ENCODE data around the gene NPR1. TPM values are rescaled to one million over a fixed set of nuclear protein-coding genes. Genes with fewer than 3 reads are reported as not detected.
A peak's percentile ranks its signal among the peaks of the same experiment; 100 is the strongest.

NPR1 gene
- total and polyA plus RNA-seq, 2 of the 13 experiments (the other 11 are each of a cell fraction or from before 2014, with no cell fraction given): not detected

DNA sequence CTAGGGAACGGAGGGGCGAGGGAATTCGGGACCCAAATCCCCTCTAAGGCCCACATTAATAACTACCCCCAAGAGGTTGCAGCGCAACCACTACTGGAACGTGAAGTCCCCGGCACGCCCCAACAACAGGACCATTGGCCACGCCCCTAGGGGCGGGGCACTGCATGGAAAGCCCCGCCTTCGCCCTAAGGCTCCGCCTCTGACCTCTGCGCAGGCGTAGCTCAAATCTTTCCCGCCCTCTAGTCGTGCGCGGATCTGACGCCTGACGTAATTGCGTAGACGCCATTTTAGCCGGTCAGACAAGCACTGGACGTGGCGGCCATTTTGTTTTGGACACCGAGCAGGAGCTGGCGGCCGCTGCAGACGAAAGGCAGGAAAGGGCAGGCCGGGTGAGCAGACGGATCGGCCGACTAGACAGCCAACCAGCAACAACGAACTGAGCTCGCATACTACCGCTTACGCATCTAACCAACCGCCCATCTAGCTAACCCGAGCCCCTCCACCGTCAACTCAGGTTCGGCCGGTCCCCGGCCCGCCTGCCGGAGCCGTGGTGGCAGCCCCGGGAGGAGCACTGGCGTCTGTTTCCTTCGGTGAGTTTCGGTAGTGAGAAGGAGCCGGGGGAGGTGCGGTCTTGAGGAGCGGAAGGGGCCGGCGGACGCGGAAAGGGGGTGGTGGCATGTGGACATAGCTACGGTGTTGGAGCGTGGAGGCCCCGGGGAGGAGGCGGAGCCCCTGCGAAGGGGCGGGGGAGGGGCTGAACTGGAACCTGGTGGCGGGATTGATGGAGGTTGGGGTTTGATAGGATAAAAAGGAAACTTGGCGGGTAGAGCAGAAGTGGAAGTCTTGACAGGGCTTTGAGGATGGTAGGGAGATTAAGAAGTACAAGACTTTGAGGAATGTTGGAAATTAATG is 44.5 kb upstream of the NPR1 start, which contains the start of gene CHTOP (continued):
- TF ChIP-seq, protein P1, sequence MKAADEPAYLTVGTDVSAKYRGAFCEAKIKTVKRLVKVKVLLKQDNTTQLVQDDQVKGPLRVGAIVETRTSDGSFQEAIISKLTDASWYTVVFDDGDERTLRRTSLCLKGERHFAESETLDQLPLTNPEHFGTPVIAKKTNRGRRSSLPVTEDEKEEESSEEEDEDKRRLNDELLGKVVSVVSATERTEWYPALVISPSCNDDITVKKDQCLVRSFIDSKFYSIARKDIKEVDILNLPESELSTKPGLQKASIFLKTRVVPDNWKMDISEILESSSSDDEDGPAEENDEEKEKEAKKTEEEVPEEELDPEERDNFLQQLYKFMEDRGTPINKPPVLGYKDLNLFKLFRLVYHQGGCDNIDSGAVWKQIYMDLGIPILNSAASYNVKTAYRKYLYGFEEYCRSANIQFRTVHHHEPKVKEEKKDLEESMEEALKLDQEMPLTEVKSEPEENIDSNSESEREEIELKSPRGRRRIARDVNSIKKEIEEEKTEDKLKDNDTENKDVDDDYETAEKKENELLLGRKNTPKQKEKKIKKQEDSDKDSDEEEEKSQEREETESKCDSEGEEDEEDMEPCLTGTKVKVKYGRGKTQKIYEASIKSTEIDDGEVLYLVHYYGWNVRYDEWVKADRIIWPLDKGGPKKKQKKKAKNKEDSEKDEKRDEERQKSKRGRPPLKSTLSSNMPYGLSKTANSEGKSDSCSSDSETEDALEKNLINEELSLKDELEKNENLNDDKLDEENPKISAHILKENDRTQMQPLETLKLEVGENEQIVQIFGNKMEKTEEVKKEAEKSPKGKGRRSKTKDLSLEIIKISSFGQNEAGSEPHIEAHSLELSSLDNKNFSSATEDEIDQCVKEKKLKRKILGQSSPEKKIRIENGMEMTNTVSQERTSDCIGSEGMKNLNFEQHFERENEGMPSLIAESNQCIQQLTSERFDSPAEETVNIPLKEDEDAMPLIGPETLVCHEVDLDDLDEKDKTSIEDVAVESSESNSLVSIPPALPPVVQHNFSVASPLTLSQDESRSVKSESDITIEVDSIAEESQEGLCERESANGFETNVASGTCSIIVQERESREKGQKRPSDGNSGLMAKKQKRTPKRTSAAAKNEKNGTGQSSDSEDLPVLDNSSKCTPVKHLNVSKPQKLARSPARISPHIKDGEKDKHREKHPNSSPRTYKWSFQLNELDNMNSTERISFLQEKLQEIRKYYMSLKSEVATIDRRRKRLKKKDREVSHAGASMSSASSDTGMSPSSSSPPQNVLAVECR (CRISPR knock-in tag; IDR thresholded peaks at IDR 0.05; ENCODE audit: borderline replicate concordance): peak; percentile 94
- TF ChIP-seq RNF2 (conservative IDR thresholded peaks at IDR 0.05; ENCODE audit: low read depth) (no peak), HBP1 (CRISPR knock-in tag; IDR thresholded peaks at IDR 0.05; ENCODE audit: low read depth) (no peak; the same call in 1 of the 2 replicates), KDM4B (CRISPR knock-in tag; IDR thresholded peaks at IDR 0.05) (0 out of 2 replicates have a peak, but pooled peaks have one; percentile 17), ZNF713 (CRISPR knock-in tag; IDR thresholded peaks at IDR 0.05) (no peak), ZNF558 (CRISPR knock-in tag; IDR thresholded peaks at IDR 0.05; ENCODE audit: borderline replicate concordance) (no peak), HNRNPL (IDR thresholded peaks at IDR 0.05; ENCODE audit: low read depth, low read length) (peak; percentile 80), TAF1 (CRISPR knock-in tag; IDR thresholded peaks at IDR 0.05) (peak; percentile 92), FIP1L1 (IDR thresholded peaks at IDR 0.05; ENCODE audit: borderline replicate concordance, insufficient read depth, low read depth, low read length) (0 out of 2 replicates have a peak, but pooled peaks have one; percentile 66), ZNF674 (CRISPR knock-in tag; IDR thresholded peaks at IDR 0.05; ENCODE audit: low read depth) (no peak), ZNF530 (CRISPR knock-in tag; IDR thresholded peaks at IDR 0.05; ENCODE audit: low read depth) (no peak), NFKB2 (CRISPR knock-in tag; IDR thresholded peaks at IDR 0.05; ENCODE audit: borderline replicate concordance) (no peak; the same call in 1 of the 2 replicates), THAP8 (CRISPR knock-in tag; IDR thresholded peaks at IDR 0.05; ENCODE audit: borderline replicate concordance) (peak; percentile 36; the same call in 1 of the 2 replicates)
- TF ChIP-seq, protein P2, sequence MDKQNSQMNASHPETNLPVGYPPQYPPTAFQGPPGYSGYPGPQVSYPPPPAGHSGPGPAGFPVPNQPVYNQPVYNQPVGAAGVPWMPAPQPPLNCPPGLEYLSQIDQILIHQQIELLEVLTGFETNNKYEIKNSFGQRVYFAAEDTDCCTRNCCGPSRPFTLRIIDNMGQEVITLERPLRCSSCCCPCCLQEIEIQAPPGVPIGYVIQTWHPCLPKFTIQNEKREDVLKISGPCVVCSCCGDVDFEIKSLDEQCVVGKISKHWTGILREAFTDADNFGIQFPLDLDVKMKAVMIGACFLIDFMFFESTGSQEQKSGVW (CRISPR knock-in tag; IDR thresholded peaks at IDR 0.05; ENCODE audit: borderline replicate concordance): no peak
- TF ChIP-seq, protein P3, sequence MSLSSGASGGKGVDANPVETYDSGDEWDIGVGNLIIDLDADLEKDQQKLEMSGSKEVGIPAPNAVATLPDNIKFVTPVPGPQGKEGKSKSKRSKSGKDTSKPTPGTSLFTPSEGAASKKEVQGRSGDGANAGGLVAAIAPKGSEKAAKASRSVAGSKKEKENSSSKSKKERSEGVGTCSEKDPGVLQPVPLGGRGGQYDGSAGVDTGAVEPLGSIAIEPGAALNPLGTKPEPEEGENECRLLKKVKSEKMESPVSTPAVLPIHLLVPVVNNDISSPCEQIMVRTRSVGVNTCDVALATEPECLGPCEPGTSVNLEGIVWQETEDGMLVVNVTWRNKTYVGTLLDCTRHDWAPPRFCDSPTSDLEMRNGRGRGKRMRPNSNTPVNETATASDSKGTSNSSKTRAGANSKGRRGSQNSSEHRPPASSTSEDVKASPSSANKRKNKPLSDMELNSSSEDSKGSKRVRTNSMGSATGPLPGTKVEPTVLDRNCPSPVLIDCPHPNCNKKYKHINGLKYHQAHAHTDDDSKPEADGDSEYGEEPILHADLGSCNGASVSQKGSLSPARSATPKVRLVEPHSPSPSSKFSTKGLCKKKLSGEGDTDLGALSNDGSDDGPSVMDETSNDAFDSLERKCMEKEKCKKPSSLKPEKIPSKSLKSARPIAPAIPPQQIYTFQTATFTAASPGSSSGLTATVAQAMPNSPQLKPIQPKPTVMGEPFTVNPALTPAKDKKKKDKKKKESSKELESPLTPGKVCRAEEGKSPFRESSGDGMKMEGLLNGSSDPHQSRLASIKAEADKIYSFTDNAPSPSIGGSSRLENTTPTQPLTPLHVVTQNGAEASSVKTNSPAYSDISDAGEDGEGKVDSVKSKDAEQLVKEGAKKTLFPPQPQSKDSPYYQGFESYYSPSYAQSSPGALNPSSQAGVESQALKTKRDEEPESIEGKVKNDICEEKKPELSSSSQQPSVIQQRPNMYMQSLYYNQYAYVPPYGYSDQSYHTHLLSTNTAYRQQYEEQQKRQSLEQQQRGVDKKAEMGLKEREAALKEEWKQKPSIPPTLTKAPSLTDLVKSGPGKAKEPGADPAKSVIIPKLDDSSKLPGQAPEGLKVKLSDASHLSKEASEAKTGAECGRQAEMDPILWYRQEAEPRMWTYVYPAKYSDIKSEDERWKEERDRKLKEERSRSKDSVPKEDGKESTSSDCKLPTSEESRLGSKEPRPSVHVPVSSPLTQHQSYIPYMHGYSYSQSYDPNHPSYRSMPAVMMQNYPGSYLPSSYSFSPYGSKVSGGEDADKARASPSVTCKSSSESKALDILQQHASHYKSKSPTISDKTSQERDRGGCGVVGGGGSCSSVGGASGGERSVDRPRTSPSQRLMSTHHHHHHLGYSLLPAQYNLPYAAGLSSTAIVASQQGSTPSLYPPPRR (CRISPR knock-in tag; IDR thresholded peaks at IDR 0.05; ENCODE audit: borderline replicate concordance): peak; percentile 67

Measured in HepG2 (cell line).